GM23338 (cell line): ENCODE measurements around the gene KLHL21. TPM values are rescaled to one million over a fixed set of nuclear protein-coding genes. Genes with fewer than 3 reads are reported as not detected.

ENCODE experiments used
- ATAC-seq: fragments of 200-7000 bp; cut with Tn5 transposase; 3 replicates; pipeline ENCODE4 v1.9.1; 2020
- DNase-seq: peaks from one replicate; pipeline ENCODE4 v3.0.0-alpha.2; 2015; ENCODE audit warnings: low spot score
- H2AFZ ChIP-seq: fragments of 200-600 bp; sonication (generic); 2 replicates; pipeline ENCODE4 v1.8.0; 2016; ENCODE audit warnings: antibody characterized with exemption, mild to moderate bottlenecking, moderate library complexity
- H3F3A ChIP-seq: fragments of 200-600 bp; sonication (generic); replicated peaks from 2 replicates; pipeline ENCODE4 v1.8.0; 2017; ENCODE audit warnings: antibody characterized with exemption, mixed run types, low read depth
- H3K27ac ChIP-seq: fragments of 200-600 bp; sonication (generic); 2 replicates; pipeline ENCODE4 v1.6.1; 2016; ENCODE audit warnings: low read depth
- H3K27me3 ChIP-seq: fragments of 200-600 bp; sonication (generic); 2 replicates; pipeline ENCODE4 v1.8.0; 2016; ENCODE audit warnings: mild to moderate bottlenecking, mixed run types, moderate library complexity; ENCODE audit not compliant: insufficient read depth
- H3K36me3 ChIP-seq: fragments of 200-600 bp; sonication (generic); 2 replicates; pipeline ENCODE4 v1.8.0; 2016; ENCODE audit warnings: mild to moderate bottlenecking; ENCODE audit not compliant: insufficient read depth
- H3K4me1 ChIP-seq: fragments of 200-600 bp; sonication (generic); 2 replicates; pipeline ENCODE4 v1.8.0; 2016; ENCODE audit warnings: mild to moderate bottlenecking, moderate library complexity; ENCODE audit not compliant: insufficient read depth
- H3K4me2 ChIP-seq: fragments of 200-600 bp; sonication (generic); 2 replicates; pipeline ENCODE4 v1.7.1; 2017; ENCODE audit warnings: mixed run types
- H3K4me3 ChIP-seq: fragments of 200-600 bp; sonication (generic); 2 replicates; pipeline ENCODE4 v1.6.1; 2016; ENCODE audit warnings: mixed run types
- H3K79me2 ChIP-seq: fragments of 200-600 bp; sonication (generic); replicated peaks from 2 replicates; pipeline ENCODE4 v1.8.0; 2017; ENCODE audit warnings: mild to moderate bottlenecking; ENCODE audit not compliant: insufficient read depth
- H3K9me2 ChIP-seq: fragments of 200-600 bp; sonication (generic); 2 replicates; pipeline ENCODE4 v1.8.0; 2017; ENCODE audit not compliant: insufficient read depth
- H4K20me1 ChIP-seq: fragments of 200-600 bp; sonication (generic); replicated peaks from 2 replicates; pipeline ENCODE4 v1.8.0; 2017; ENCODE audit warnings: mild to moderate bottlenecking; ENCODE audit not compliant: insufficient read depth
- H3K27ac Mint-ChIP-seq: 2 replicates; pipeline ENCODE4 v1.8.0; 2020; ENCODE audit warnings: inconsistent platforms, mild to moderate bottlenecking, moderate library complexity, mixed read lengths
- H3K27me3 Mint-ChIP-seq: 3 replicates; pipeline ENCODE4 v1.8.0; 2022; ENCODE audit warnings: low read depth, mild to moderate bottlenecking, moderate library complexity, mixed read lengths, inconsistent platforms; ENCODE audit not compliant: insufficient read depth, poor library complexity
- H3K36me3 Mint-ChIP-seq: 3 replicates; pipeline ENCODE4 v1.8.0; 2021; ENCODE audit warnings: low read depth, mild to moderate bottlenecking, inconsistent platforms, moderate library complexity, mixed read lengths
- H3K4me1 Mint-ChIP-seq: 3 replicates; pipeline ENCODE4 v1.8.0; 2020; ENCODE audit warnings: mild to moderate bottlenecking, inconsistent platforms, mixed read lengths
- H3K4me3 Mint-ChIP-seq: 3 replicates; pipeline ENCODE4 v1.8.0; 2021; ENCODE audit warnings: moderate library complexity, mild to moderate bottlenecking, inconsistent platforms, mixed read lengths
- H3K9me3 Mint-ChIP-seq: 3 replicates; pipeline ENCODE4 v1.8.0; 2020; ENCODE audit warnings: moderate library complexity, mild to moderate bottlenecking, inconsistent platforms, mixed read lengths
- CREB1 ChIP-seq: fragments of 250-450 bp; sonication (Bioruptor Pico); IDR thresholded peaks from 2 replicates; pipeline ENCODE4 v1.5.0; 2020; ENCODE audit warnings: low read depth, mild to moderate bottlenecking, moderate library complexity
- JUNB ChIP-seq: IDR thresholded peaks from one replicate; pipeline ENCODE4 v1.6.1; 2016; ENCODE audit warnings: antibody characterized with exemption; ENCODE audit not compliant: unreplicated experiment
- NANOG ChIP-seq: IDR thresholded peaks from 2 replicates; pipeline ENCODE4 v1.6.1; 2016; ENCODE audit warnings: antibody characterized with exemption, borderline replicate concordance
- POLR2AphosphoS5 ChIP-seq: IDR thresholded peaks from 2 replicates; pipeline ENCODE4 v1.6.1; 2016; ENCODE audit warnings: antibody characterized with exemption, low read depth
- ZNF331 ChIP-seq: fragments of 250-450 bp; sonication (Bioruptor Pico); IDR thresholded peaks from 2 replicates; pipeline ENCODE4 v1.5.0; 2020; ENCODE audit warnings: low read depth, mild to moderate bottlenecking, moderate library complexity
- polyA plus RNA-seq: library from polyadenylated mRNA; unstranded; fragments of >200 nt; fragmentation: Nextera tagmentation; extraction: Ambion mirVana; gene quantifications from 2 replicates; pipeline ENCODE4 v1.2.1, GENCODE V29; 2016
- total RNA-seq: library from RNA; depleted of rRNA; stranded (reverse); fragments of >200 nt; shearing (Covaris generic); gene quantifications from 2 replicates; pipeline ENCODE4 v1.2.3, GENCODE V29; 2014
- TF ChIP-seq, protein P1 (sequence below), 2 experiments: fragments of 200-600 bp in 1 of 2; sonication (generic) in 1 of 2; conservative IDR thresholded peaks; 2 replicates each; pipeline versions ENCODE4 v1.5.1 to v1.6.1; 2016 to 2017; ENCODE audit warnings: antibody characterized with exemption in 2 of 2, low read depth in 2 of 2, mild to moderate bottlenecking in 2 of 2, moderate library complexity in 1 of 2
- TF ChIP-seq, protein P2 (sequence below): IDR thresholded peaks from 2 replicates; pipeline ENCODE4 v1.6.1; 2016; ENCODE audit warnings: antibody characterized with exemption

The KLHL21 gene
- total and polyA plus RNA-seq, 2 experiments from 2014 or later = 7.3 to 35.9 TPM

DNA sequence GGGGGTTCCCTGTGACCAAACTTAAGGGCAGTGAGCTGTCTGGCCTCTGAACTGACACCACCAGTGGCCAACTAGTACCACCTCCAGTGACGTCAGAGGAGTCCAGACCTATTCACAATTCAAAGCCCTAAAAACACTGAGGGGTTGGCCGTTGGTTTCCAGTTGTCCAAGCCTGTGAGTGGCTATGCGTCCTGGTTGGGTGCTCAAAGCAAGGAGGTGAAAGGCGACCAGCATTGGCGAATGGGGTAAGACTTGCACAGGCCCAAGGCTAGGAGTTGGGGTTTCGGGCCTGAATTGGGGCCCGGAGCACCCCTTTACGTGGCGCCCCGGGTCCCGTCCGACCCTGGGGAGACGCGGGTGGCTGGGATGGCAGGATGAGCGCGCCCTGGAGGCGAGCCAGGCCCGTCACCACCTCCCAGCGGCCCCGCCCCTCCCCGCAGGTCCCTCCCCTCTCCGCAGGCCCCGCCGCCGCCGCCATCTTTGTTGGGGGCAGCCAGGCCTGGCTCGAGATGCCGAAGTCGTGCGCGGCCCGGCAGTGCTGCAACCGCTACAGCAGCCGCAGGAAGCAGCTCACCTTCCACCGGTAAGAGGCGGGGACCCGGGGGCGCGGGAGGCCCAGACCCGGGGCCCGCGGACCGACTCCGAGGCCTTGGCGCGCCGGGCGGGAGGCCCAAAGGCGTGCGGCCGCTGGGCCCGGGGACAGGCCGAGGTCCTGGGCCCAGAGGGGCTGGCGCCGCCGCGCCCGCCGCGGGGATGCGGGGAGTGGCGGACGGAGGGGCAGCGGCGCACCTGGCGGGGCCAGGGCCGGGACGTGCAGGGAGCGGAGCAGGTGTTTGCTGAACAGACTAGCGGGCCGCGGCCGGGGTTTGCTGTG is 22.3 kb upstream of the KLHL21 start, which contains the start of gene THAP3:
Gene THAP3 (plus strand): TSS at position 159 of the 874 bp plus-strand sequence. CDS start 351 bp downstream, at position 510.
- Mint-ChIP-seq H3K36me3 (peaks cover 48% of the 10 kb centered on the region), H3K9me3 (no peaks in the 10 kb centered on the region), H3K27me3 (peaks cover 13% of the 10 kb centered on the region), H3K27ac (peak within 1 kb of the TSS; percentile 80), H3K4me3 (peak within 1 kb of the TSS; percentile 89), H3K4me1 (peaks cover 20% of the 10 kb centered on the region)
- Histone ChIP-seq H3K27me3 (no peaks in the 10 kb centered on the region), H3K36me3 (peaks cover 14% of the 10 kb centered on the region), H4K20me1 (peaks cover 40% of the 10 kb centered on the region), H3K4me2 (peak within 1 kb of the TSS; percentile 90), H3K79me2 (peaks cover 58% of the 10 kb centered on the region), H3K4me1 (peaks cover 10% of the 10 kb centered on the region), H3F3A (peaks cover 34% of the 10 kb centered on the region), H3K4me3 (peak within 1 kb of the TSS; percentile 77), H3K9me2 (no peaks in the 10 kb centered on the region), H3K27ac (peak within 1 kb of the TSS; percentile 88), H2AFZ (0 out of 2 replicates have a peak within 1 kb of the TSS, but pooled peaks have one; percentile 9)
- TF ChIP-seq JUNB = no peak
- TF ChIP-seq, protein P1, sequence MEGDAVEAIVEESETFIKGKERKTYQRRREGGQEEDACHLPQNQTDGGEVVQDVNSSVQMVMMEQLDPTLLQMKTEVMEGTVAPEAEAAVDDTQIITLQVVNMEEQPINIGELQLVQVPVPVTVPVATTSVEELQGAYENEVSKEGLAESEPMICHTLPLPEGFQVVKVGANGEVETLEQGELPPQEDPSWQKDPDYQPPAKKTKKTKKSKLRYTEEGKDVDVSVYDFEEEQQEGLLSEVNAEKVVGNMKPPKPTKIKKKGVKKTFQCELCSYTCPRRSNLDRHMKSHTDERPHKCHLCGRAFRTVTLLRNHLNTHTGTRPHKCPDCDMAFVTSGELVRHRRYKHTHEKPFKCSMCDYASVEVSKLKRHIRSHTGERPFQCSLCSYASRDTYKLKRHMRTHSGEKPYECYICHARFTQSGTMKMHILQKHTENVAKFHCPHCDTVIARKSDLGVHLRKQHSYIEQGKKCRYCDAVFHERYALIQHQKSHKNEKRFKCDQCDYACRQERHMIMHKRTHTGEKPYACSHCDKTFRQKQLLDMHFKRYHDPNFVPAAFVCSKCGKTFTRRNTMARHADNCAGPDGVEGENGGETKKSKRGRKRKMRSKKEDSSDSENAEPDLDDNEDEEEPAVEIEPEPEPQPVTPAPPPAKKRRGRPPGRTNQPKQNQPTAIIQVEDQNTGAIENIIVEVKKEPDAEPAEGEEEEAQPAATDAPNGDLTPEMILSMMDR (conservative IDR thresholded peaks at IDR 0.05; ENCODE audit: low read depth in 2 of 2) = peak; percentile 25 to 42; a peak in 3 of 4 replicates
- TF ChIP-seq, protein P2, sequence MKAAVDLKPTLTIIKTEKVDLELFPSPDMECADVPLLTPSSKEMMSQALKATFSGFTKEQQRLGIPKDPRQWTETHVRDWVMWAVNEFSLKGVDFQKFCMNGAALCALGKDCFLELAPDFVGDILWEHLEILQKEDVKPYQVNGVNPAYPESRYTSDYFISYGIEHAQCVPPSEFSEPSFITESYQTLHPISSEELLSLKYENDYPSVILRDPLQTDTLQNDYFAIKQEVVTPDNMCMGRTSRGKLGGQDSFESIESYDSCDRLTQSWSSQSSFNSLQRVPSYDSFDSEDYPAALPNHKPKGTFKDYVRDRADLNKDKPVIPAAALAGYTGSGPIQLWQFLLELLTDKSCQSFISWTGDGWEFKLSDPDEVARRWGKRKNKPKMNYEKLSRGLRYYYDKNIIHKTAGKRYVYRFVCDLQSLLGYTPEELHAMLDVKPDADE = 0 out of 2 replicates have a peak, but pooled peaks have one; percentile 33
- TF ChIP-seq ZNF331 (CRISPR knock-in tag) = no peak
- TF ChIP-seq POLR2AphosphoS5 = peak; percentile 61
- peak; percentile 90 for TF ChIP-seq CREB1 (CRISPR knock-in tag)
- ATAC-seq (peak; percentile 89), DNase-seq (peak; percentile 93)

- no peak overlapping the region; the same call in 2 of the 3 replicates for H3K4me3 Mint-ChIP-seq
- Histone ChIP-seq H3K4me2 (no peak overlapping the region), H3K4me1 (peaks cover 10% of the 10 kb centered on the region), H2AFZ (no peak overlapping the region), H4K20me1 (peaks cover 55% of the 10 kb centered on the region), H3K79me2 (peaks cover 72% of the 10 kb centered on the region), H3K36me3 (peaks cover 21% of the 10 kb centered on the region), H3K27me3 (no peaks in the 10 kb centered on the region), H3K9me2 (no peaks in the 10 kb centered on the region), H3K4me3 (no peak overlapping the region), H3F3A (peaks cover 34% of the 10 kb centered on the region), H3K27ac (peak overlapping the region; percentile 88)
- H3K4me1 Mint-ChIP-seq = peaks cover 20% of the 10 kb centered on the region
- no peak overlapping the region for H3K27ac Mint-ChIP-seq
- peaks cover 15% of the 10 kb centered on the region for H3K27me3 Mint-ChIP-seq
- TF ChIP-seq JUNB (no peak), ZNF331 (CRISPR knock-in tag) (no peak), POLR2AphosphoS5 (no peak), NANOG (no peak)
- TF ChIP-seq, protein P2 = no peak
- H3K9me3 Mint-ChIP-seq = no peaks in the 10 kb centered on the region
- DNase-seq (no peak), ATAC-seq (no peak)
- H3K36me3 Mint-ChIP-seq = peaks cover 57% of the 10 kb centered on the region
Observed at GRCh38 chr1:6623269-6623965, 20.7 kb upstream of the KLHL21 start.
